ENCODE measurements around the gene TEX13D.
"Not testable (repeated sequence)": the region's sequence is repeated elsewhere in the genome, so short reads cannot be mapped to it uniquely, and the experiment has no call there.

The TEX13D gene

DNA sequence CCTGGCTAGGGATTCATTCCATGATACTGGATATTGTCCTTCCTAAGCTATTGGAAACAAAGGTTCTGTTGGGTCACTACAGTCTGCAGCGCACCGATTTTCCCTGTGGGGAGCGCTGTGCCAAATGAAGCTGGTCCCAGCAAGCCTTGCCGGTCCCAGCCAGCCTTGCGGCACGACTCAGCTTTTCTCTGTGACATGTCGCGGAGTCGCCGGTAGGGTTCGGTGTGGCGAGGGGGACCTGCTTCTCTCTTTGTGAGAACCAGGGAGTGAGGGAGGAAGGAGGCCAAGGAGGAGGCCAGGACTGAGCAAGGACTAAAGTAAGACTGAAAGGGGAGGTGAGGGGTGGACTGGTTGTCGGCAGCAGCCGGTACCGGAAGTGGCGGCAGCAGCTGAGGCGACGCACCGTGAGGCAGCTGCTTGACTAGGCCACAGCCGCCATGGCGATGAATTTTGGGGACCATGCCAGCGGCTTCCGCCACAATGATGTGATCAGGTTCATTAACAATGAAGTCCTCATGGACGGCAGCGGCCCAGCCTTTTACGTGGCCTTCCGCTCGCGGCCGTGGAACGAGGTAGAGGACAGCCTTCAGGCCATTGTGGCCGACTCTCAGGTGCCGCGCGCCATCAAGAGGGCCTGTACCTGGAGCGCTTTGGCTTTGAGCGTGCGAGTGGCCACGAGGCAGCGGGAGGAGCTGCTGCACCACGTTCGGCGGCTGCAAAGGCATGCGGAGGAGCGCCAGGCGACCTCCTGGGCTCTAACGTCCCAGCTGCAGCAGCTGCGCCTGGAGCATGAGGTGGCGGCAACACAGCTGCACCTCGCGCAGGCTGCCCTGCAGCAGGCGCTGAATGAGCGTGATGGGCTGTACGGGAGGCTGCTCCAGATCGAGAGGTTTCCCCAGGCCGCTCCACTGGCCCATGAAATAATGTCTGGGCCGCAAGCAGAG, at the start of gene TEX13D:
TEX13D (plus strand) TSS at position 180 of the 944 bp plus-strand sequence; CDS start at position 438, 258 bp downstream.
- no peak for DNase-seq

DNA sequence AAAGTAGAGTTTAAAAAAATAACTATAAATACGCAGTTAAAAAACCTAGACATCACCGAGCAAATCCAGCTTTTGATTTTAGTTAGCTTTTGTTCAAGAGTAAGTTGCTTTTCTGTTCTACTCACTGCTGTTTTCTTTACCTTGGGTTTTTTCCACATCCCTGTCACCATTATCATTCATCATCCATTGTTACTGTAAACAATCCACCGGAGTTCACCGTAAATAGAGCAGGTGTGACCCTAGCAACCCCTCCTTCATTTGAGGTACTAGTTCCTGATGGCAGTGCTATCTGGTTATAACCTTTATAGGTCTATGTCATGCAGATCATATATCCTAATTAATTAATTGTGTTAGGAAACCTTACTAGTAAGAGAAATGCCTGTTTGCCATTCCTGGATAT, 43.0 kb upstream of the TEX13D start:
- DNase-seq, result no peak

DNA sequence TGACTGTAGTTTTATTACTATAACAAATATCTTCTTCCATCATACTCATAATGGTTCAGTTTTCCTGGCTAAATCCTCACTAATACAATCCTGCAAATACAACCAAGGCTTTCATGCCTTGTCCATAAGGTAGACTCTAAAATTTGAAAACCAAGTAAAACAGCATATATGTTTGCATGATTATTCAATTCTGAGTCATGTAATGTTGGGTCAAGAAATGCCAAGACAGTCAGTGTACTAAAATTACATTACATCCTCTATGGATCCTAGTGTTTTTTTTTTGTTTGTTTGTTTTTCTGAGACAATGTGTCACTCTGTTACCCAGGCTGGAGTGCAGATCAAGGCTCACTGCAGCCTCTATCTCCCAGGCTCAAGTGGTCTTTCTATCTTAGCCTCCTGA, 38.6 kb upstream of the TEX13D start:
- DNase-seq, result no peak

- not testable (repeated sequence) for DNase-seq
These were observed 33.1 kb upstream of the TEX13D start for GRCh38 chrX:124299323-124299722.

GRCh38 chrX:124300405-124300804, 32.1 kb upstream of the TEX13D start:
- peak in 1 of 2 donors; percentile 54 for DNase-seq

DNA sequence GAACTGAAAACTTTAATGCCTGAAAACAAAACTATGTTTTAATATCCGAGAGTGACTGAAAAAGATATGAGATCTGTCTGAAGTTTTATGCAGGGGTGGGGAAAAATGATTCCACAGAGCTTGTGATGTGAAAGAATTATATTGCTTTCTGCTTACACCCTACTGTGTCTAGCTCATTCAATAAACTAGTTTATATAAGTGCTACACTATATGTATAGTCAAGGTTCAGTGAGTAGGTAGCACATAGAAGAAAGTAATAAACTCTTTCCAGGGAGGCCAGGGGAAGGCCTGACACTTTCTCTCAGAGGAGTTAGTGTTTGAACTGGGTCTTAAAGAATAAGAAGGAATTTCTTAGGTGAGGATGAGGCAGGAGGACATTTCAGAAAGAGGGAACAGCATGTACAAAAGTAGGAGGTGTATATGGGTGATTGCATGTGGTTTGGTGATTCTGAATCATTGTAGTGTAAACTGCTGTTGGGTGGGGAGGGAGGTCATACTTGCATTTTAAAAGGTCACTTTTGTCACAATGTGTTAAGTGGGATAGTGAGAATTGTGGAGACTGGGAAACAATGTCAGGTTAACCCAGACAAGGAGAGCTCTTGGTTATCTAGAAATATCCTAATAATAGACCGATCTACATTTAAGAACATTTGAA, 25.1 kb upstream of the TEX13D start:
- no peak for DNase-seq

GRCh38 chrX:124325732-124326131, 6.7 kb upstream of the TEX13D start:
- no peak for DNase-seq

DNA sequence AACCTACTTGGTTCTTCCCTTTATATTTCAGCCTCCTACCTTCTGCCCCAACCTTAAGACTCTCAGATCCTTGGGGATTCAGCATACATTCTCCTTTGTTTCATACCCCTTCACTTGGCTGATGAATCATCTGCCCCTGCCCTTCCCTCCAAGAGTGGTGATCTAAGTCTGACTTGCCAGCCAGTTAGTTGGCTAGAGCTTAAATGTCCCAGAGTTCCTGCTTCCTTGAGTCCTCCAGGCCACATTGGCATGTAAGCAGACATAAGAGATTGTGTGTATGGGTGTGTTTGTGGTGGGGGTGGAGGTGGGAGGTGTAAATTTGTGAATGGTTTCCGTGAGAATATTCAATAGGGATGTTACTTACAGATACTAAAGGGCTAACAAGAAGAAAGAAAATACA, 3.7 kb upstream of the TEX13D start:
- no peak for DNase-seq

- DNase-seq, result no peak
These were observed 1.4 kb downstream of the TEX13D start for GRCh38 chrX:124333862-124334261.

GRCh38 chrX:124334555-124334954, 2.1 kb downstream of the TEX13D start:
- DNase-seq, result not testable (repeated sequence)

- no peak for DNase-seq
These were observed 3.1 kb downstream of the TEX13D start for GRCh38 chrX:124335598-124335997.

- no peak for DNase-seq
These were observed 5.5 kb downstream of the TEX13D start for GRCh38 chrX:124337916-124338315.

DNA sequence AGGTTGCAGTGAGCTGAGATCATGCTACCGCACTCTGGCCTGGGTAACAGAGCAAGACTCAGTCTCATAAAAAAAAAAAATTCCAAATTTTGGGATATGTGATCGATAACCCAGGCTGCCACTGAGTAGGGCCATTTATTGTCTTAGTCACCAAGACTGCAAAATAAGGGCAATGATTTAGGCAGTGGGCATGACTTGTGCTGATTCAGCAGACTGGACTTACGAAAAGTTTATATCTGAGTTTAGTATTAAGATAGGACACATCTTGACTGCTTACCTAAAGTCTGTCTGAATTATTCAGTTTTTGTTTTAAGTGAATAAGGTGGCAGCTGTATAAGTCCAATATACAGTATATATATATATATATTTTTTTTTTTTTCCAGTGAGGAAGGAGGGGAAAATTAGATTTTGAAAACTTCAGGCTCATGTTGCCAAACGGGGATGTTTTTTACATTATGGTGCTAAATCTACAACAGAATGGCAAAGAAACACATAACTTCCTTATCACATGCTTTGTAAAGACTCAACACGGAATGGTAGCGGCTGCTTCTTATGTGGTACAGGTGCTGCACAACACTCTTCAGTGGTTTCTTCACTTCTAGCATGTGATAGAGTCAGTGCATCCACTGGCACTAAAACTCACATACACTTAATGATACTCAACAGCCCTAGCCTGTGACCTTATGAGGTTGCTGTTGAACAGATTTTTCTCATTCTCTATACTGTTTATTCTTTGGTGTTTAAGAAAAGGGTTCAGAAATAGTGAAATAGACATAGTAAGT, 6.5 kb downstream of the TEX13D start:
- peak; percentile 31 to 62 for DNase-seq

- no peak for DNase-seq
These were observed 9.1 kb downstream of the TEX13D start for GRCh38 chrX:124341396-124342132.

- DNase-seq, result peak in 1 of 2 donors; percentile 51
These were observed 9.9 kb downstream of the TEX13D start for GRCh38 chrX:124342174-124342867.

DNA sequence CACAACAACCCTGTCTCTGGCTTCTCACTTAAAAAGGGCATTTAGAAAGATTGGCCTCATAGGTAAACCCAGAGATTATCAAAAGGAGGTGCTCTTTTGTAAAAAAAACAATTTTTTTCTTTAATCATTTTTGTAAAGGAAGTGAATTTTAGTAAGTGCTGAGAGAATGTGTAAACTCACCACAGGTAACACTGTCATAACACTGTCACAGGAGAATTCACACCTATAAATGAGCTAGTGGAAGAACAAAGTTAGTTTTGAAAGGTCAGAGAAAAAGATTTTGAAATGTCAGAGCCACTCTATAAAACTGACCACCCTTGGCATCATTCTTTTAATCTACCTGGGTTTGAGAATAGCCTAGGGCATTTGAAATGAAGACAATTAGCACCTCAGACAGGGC, 10.6 kb downstream of the TEX13D start:
- DNase-seq, result peak in 1 of 2 donors; percentile 51

- no peak for DNase-seq
These were observed 11.8 kb downstream of the TEX13D start for GRCh38 chrX:124344246-124344645.

GRCh38 chrX:124346117-124346876, 13.8 kb downstream of the TEX13D start, which contains the start of gene SH2D1A:
TSS of gene SH2D1A (plus strand) at chrX:124346563. CDS start at chrX:124346643, 80 bp downstream.
- peak; percentile 27 to 61 for DNase-seq

- no peak for DNase-seq
These were observed 14.4 kb downstream of the TEX13D start for GRCh38 chrX:124346877-124347241.

- peak in 1 of 2 donors; percentile 48 for DNase-seq
These were observed 14.8 kb downstream of the TEX13D start for GRCh38 chrX:124347242-124347641.

DNA sequence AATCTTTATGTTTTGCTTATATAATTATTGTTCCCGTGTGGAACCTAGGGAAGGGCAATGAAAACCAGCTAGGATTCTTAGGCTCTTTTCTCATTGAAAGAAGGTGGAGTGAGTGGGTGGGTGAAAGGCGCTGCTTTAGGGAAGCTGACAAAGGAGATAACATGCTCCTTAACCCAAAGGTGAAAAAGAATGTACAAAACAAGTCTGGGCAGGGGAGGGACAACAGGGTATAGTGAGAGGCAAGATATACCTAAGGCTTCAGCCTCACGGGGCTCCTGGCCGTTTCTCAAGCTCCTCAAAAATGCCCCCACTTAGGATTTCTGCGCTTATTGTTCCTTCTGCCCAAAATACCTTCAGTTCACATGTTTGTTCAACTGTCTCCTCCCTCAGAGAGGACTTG, 15.7 kb downstream of the TEX13D start:
- no peak for DNase-seq

Measured in CD4-positive, alpha-beta T cell treated with Interleukin-4 for 1 hour (primary cell).